GM21447 (cell line): ENCODE results near the gene HERC6.
"Not testable (repeated sequence)": the region's sequence is repeated elsewhere in the genome, so short reads cannot be mapped to it uniquely, and the experiment has no call there.

Experiments used
- ATAC-seq: cut with Tn5 transposase; IDR thresholded peaks from one replicate; pipeline ENCODE4 v1.9.1; 2021; ENCODE audit not compliant: unreplicated experiment

The HERC6 gene

DNA sequence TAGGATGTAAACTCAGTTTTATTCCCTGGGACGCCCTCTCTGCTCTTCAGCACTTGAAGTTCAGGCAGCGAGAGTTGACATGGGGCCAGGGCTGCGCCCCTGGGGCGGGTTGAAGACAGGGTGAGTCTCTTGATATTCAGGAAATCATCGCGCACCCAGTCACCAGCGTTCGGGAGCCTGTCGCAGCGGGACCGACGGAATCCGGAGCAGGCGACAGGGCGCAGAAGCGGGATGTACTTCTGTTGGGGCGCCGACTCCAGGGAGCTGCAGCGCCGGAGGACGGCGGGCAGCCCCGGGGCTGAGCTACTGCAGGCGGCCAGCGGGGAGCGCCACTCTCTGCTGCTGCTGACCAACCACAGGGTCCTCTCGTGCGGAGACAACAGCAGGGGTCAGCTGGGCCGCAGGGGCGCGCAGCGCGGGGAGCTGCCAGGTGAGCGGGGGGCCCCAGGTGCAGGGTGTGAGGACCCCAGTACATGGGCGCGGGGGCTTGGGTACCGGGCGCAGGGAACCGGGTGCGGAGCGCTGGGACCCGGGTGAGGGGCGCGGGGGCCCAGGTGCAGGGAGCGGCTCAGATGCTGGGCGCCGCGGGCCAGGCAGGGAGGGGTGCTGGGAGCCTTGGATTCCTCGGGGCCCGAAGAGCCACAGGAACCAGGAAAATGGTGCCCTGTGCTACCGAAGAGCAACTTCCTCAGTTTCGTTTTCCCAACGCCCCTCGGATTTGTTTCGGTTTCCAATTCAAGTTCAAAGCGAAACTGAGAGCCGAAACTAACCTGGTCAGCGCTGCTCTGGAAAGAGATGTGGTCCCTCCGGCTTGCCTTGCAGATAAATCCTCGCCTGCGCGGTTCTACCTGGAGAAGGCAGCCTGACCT lies at the start of gene HERC6:
TSS of gene HERC6 (plus strand) at position 162 of the 869 bp plus-strand sequence. CDS start at position 232, 70 bp downstream.
- ATAC-seq = peak; percentile 75

DNA sequence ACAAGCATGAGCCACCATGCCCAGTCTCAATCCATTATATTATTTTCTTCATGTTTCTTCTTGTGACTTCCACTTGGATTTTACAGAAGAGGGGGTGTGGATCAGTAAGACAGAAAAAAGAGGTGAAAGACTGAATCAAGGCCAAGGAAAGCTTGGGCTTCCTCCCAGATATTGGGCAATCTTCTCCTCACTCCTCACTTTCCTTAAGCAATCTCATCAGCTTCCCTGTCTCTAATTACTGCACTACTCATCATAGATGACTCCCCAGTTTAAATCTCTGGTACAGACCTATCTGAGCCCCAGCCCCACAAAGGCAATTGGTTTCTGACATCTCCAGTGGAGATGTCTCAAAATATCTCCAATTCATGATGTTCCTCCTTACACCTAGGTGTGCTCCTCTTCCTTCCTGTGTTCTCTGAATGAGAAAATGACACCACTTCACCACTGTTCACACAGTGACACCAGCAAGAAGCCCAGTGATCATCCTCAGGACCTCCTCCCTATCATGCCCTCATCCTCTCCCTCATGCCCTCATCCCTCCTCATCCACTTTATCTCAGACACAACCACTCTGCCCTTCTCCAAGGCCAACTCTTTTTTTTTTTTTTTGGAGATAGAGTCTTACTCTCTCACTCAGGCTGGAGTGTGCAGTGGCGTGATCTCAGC lies 44.8 kb upstream of the HERC6 start:
- ATAC-seq = no peak

DNA sequence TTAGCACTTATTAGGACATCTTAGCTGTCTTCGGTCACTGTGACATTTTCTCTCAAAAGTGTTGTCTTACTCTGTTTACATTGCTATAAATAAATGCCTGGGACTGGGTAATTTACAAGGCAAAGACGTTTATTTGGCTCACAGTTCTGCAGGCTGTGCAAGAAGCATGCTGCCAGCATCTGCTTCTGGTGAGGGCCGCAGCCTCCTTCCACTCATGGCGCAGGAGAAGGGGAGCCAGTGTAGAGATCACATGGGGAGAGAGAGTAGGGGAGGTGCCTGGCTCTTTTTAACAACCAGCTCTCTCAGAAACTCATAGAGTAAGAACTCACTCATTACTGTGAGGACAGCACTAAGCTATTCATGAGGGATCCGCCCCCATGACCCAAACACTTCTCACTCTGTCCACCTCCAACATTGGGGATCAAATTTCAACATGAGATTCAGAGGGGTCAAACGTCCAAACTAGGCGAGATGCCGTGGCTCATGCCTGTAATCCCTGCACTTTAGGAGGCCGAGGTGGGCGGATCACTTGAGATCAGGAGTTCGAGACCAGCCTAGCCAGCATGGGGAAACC lies 43.5 kb upstream of the HERC6 start:
- no peak for ATAC-seq

DNA sequence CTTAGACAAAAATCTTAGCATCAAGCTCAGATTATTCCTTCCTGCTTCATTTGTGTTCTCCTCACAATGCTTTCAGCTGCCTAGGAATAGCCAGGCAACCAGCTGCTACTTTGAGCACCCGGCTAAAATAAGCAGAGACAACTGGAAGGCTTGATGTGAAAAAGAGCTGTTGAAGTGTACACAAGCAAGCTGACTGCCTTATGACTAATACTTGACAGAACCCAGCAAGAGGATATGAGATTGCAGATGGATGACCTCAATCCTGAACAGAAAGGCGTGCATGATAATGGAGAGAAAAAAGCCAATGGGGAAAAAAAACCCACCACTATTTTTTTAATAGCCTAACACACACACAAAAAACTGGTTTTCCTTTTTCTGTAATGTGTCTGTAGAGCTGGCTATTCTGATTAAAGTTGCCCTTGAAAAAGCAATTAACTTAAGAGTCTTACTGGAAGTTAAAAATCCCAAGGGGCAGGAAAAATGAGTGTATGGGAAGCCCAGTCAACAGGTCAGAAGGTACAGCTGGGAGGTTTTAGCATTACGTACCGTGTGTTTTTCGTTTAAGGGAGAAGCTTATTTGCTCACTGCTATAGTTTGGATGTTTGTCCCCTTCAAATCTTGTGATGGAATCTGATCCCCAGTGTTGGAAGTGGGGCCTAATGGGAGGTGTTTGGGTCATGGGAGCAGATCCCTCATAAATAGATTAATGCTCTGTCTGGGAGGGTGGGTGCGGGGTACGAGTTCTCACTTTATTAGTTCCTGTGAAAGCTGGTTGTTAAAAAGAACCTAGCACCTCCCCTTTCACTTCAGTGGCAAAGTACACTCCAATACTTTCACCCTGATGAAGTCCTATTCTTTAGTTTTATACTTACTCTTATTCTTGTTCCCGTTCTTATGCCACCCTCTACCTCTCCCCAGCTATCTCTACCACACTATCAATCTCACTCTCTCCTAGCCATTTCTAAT lies 37.1 kb upstream of the HERC6 start:
- no peak for ATAC-seq

DNA sequence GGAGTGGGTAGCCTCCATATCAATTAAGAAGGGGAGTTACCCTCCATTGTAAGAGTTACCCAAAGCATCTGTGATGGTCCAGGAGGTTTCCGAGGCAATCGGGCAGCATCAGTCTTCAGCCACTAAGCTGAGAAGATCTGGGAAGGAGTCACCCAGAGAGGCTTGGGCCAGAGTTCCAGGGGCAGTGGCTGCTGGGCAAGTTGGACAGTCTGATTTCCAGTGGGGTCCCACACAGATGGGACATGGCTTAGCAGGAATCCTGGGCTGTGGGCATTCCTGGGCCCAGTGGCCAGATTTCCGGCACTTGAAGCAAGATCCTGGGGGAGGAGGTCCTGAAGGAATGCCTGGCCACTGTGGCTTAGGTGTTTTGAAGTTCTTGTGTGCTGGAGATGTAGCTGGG lies 31.8 kb upstream of the HERC6 start:
- not testable (repeated sequence) for ATAC-seq

DNA sequence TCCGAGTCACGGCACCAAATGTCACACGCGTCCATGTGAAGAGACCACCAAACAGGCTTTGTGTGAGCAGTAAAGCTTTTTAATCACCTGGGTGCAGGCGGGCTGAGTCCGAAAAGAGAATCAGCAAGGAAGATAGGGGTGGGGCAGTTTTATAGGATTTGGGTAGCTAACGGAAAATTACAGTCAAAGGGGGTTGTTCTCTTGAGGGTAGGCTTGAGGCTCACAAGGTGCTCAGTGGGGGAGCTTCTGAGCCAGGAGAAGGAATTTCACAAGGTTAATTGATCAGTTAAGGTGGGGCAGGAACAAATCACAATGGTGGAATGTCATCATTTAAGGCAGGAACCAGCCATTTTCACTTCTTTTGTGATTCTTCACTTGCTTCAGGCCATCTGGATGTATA lies 29.9 kb upstream of the HERC6 start:
- ATAC-seq = not testable (repeated sequence)

DNA sequence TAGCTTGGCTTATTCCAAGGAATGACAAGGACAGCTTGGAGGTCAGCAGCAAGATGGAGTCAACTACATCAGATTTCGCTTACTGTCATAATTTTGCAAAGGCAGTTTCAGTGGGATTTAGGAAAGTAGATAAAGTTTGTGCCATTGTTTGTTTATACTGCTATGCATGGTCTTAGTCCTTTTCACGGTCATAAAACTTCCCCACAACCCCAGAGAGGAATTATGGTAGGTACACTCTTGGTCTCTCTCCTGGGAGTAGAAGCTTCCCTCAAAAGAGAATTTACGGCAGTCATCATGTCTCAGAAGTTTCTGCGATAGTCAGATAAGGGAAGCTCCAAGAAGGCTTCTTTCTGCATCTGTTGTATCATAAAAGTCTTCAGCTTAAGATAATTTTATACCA lies 27.9 kb upstream of the HERC6 start:
- no peak for ATAC-seq

DNA sequence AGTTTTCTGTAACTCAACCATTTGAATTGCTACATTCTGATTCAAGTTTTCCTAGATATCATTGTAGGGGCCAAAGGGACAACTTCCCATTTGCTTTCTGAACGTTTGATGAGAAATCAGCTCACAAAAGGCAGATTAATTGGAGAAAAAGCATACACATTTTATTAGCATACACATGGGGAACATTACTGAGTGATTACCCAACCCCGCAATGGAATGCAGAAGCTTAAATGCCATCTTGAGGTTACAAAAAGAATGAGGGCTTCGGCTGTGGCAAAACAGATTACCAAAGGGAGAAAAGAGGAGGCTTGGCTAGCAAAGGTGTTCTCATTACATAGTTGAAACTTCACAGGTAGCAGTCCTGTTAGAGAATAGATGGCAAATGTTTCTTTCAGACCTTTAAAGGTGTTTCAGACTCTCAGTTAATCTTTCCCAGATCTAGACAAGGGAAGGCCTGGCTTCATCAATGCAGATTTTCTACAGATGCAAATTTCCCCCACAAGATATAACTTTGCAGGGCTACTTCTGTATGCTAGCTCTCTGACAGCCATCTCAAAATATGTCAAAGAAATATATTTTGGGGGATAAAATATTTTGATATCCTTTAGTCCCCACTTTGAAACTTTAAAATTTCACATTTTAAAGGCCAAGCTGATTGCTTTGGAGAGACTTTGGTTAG lies 26.5 kb upstream of the HERC6 start:
- no peak for ATAC-seq

DNA sequence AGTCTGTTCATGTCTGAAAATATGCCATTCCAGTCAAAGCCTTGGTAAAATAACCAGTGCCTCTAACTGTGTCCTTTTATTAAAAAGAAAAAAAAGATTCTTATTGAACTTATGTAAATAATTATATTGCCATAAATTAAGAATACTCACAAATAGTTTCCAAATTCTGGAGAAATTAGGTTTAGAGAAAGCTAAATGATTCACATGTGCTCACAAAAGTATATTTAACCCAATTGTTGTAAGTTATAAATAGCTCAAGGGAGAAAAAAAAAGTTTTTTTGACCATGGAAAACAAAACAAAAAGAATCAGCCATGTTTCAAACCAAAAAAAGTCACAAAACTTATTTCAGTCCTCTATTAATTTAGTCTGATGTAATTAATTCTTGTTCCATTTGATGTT lies 25.3 kb upstream of the HERC6 start:
- ATAC-seq = no peak

DNA sequence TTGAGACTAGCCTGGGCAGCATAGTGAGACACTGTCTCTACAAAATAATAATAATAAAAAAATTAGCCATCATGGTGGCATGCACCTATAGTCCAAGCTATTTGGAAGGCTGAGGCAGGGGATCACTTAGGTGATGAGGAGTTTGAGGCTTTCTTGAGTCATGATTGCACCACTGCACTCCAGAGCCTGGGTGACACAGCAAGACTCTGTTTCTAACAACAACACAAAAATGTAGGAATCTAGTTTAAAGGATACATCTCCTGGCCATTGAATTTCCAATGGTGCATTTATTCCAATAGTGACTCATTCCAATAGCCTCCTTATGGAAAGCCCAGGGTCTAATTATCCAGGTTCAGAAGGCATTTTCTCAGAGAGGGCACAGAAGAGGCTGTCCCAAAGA lies 21.9 kb upstream of the HERC6 start:
- no peak for ATAC-seq

DNA sequence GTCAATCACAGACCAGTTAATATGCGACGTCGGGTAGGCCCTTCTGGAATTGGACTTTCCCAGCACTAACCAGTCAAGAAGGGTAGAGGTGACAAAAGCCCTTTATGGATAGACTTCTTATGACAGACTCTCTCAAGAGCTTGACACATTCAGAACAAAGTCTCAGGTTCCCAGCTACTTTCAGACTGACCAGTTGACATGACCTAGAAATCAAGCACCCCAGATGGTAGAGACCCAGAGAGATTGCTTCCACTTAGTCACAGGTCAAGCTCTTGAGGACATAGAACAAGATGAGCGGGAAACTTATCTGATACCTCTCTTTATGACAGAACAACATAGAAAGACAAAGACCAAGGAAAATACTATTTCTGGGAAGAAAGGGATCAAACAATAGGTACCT lies 21.4 kb upstream of the HERC6 start:
- no peak for ATAC-seq

DNA sequence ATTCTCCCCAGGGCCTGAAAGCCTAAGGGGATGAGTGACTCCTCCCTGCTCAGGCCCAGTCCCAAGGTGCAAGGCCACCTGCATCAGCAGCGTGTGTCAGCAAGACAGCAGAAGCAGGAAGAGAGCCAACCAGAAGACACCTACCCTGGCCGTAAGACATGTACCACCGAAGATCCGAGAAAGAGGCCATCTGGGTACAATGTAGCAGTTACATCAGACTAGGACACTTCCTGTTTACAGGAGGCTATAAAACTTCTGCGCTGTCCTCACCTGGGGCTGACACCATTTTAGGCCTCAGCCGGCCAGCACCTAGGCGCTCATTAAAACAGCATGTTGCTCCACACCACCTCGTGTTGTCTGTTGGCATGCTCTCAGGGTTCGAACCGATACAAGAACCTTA lies 19.1 kb upstream of the HERC6 start:
- no peak for ATAC-seq

DNA sequence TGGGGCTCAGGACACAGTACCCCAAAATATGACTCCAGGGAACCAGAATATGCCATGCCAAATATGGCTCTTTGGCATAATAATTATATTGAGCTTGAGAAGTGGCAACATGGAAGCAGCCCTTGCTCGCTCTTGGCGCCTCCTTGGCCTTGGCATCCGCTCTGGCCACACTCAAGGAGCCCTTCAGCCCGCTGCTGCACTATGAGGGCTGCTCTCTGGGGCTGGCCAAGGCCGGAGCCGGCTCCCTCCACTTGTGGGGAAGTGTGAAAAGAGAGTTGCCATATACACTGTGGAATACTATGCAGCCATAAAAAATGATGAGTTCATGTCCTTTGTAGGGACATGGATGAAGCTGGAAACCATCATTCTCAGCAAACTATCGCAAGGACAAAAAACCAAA lies 18.4 kb upstream of the HERC6 start:
- ATAC-seq = no peak

DNA sequence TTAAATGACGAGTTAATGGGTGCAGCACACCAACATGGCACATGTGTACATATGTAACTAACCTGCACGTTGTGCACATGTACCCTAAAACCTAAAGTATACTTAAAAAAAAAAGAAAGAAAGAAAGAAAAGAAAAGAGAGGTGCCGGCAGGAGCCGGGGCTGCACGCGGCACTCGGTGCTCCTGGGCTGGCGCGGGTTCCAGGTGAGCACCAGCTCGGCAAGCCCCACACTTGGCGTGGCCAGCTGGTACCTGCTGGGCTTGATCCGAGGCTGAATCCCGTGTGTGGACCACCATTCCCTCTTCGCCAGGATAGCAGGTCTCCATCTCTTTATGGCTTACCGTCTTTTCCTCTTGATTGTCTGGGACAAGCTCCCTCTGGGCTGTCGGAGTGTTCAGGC lies 17.9 kb upstream of the HERC6 start:
- no peak for ATAC-seq

DNA sequence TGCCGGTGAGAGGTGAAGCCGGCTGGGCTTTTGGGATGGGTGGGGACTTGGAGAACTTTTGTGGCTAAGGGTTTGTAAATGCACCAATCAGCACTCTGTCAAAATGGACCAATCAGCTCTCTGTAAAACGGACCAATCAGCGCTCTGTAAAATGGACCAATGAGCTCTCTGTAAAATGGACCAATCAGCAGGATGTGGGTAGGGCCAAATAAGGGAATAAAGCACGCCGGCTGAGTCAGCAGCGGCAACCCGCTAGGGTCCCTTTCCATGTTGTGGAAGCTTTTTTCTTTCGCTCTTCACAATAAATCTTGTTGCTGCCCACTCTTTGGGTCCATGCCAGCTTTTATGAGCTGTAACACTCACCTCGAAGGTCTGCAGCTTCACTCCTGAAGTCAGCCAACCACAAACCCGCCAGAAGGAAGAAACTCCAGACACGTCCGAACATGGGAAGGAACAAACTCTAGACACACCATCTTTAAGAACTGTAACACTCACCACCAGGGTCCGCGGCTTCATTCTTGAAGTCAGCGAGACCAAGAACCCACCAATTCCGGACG lies 17.4 kb upstream of the HERC6 start:
- not testable (repeated sequence) for ATAC-seq

DNA sequence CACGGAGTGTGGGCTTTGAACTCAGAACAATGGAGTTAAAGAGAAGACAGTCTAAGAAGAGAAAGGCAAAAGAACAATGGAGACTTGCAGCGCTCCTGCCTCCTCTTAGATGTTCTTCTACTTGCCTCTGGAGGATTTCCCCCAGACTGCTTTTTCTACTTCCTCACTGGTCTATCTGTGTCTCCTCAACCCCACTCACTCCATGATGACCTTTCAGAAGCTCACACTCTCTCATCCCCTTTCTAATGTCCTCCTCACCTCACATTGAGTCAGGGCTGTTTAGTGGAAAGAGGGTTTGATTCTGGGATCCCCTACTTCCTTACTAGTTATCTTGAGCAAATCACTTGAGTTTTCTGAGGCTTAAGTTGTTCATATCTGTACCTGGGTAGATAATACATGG lies 12.2 kb upstream of the HERC6 start:
- ATAC-seq = no peak

DNA sequence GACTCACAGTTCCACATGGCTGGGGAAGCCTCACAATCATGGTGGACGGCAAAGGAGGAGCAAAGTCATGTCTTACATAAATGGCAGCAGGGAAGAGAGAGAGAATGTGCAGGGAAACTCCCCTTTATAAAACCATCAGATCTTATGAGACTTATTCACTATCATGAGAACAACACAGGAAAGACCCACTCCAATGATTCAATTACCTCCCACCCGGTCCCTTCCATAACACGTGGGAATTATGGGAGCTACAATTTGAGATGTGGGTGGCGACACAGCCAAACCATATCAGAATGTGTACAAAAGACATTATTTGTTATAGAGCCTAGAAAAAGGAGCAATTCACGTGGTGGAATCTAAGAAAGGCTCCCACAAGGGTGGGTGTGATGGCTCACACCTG lies 10.8 kb upstream of the HERC6 start:
- no peak for ATAC-seq

DNA sequence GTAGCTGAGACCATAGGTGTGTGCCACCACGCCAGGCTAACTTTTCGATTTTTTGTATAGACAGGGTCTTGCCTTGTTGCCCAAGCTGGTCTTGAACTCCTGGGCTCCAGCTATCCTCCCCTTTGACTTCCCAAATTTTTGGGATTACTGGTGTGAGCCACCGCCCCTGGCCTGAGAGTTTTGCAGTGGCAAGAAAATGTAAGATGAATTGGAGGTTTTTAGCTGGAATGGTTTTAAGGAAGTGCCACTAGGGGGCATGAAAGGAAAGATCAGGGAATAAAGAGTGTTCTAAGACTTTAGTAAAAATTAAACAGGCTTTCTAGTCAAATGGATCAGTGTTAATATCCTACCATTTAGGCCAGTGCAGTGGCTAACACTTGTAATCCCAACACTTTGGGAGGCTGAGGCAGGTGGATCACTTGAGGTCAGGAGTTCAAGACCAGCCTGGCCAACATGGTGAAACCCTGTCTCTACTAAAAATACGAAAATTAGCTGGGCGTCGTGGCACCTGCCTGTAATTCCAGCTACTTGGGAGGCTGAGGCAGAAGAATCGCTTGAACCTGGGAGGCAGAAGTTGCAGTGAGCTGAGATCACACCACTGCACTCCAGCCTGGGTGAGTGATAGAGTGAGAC lies 9.4 kb upstream of the HERC6 start:
- not testable (repeated sequence) for ATAC-seq

DNA sequence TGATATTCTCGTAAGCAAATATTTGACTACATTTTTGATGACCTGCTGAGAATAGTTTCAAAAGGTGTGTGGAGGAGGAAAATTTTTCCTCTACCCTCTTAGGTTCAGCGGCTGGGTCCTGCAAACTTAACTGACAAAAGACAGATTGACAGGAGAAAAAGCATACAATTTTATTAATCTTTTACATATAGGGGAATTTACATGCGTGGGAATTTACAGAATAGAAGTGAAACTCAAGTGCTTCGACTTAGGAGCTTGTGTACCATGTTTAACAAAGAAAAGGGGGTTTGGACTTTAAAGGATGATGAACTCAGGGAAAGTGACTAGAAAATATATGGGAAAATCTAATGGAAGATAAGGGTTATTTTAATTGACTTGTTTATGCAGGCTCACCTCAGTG lies 2.5 kb downstream of the HERC6 start:
- no peak for ATAC-seq

DNA sequence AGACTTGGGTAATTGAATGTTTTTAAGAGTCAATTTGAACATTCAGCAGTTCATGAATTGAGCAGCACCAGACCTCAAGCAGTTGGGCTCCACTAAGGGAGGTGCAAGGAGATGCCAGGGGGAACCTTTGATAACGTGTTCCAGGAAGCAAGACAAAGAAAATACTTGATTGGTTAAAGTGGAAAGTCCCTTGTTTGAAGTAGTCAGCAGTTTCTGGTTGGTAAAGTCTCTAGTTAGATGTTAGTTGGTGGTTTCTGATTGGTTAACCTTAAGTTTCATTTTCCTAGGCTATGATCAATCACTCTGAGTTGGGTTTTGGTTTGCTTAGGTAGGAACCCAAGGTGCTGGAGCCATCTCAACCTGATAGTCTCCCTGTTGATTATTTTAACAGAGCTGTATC lies 4.0 kb downstream of the HERC6 start:
- peak; percentile 29 for ATAC-seq
